ENCODE data around the gene CERK. TPM values are rescaled to one million over a fixed set of nuclear protein-coding genes. Genes with fewer than 3 reads are reported as not detected.
A peak's percentile ranks its signal among the peaks of the same experiment; 100 is the strongest.

Gene CERK
- total RNA-seq, 3 donors from 2014 or later = 23.3 to 37.3 (median 26.5) TPM

- no peaks in the 10 kb centered on the region for H3K9me3 ChIP-seq
- TF ChIP-seq CTCF (IDR thresholded peaks at IDR 0.05) (no peak), POLR2A (IDR thresholded peaks at IDR 0.05) (no peak), POLR2AphosphoS5 (IDR thresholded peaks at IDR 0.05) (no peak)
- intact Hi-C loops (cut with DNase I; ENCODE audit: low total_unique reads) = loop anchor here (10.0 kb wide), 2 partner anchors 95 to 1805 kb away; no protein-coding TSS in a partner anchor
- no peak overlapping the region for H3K27ac ChIP-seq
- no peak for DNase-seq (ENCODE audit: low spot score in 2 of 2)
- no peaks in the 10 kb centered on the region for H3K27me3 ChIP-seq
- no peaks in the 10 kb centered on the region for H3K36me3 ChIP-seq
- H3K4me1 ChIP-seq = no peaks in the 10 kb centered on the region
- no peak overlapping the region for H3K4me3 ChIP-seq
Measured at GRCh38 chr22:46679706-46680269, 58.3 kb downstream of the CERK start.

GRCh38 chr22:46678785-46679700 lies 59.0 kb downstream of the CERK start:
- Histone ChIP-seq H3K27me3 (no peaks in the 10 kb centered on the region), H3K27ac (peak overlapping the region in 1 of 2 donors; percentile 58), H3K36me3 (no peaks in the 10 kb centered on the region), H3K4me3 (no peak overlapping the region), H3K4me1 (no peaks in the 10 kb centered on the region), H3K9me3 (no peaks in the 10 kb centered on the region)
- intact Hi-C loops (cut with DNase I; ENCODE audit: low total_unique reads) = loop anchor here (10.0 kb wide), 1 partner anchor 94 kb away; no protein-coding TSS in a partner anchor
- DNase-seq (ENCODE audit: low spot score in 2 of 2) = no peak
- TF ChIP-seq POLR2AphosphoS5 (IDR thresholded peaks at IDR 0.05) = no peak

GRCh38 chr22:46678003-46678657 lies 59.9 kb downstream of the CERK start:
- H3K4me3 ChIP-seq = no peak overlapping the region
- H3K27ac ChIP-seq = peak overlapping the region in 1 of 2 donors; percentile 61
- no peaks in the 10 kb centered on the region for H3K27me3 ChIP-seq
- no peaks in the 10 kb centered on the region for H3K9me3 ChIP-seq
- TF ChIP-seq CTCF (IDR thresholded peaks at IDR 0.05) = no peak
- TF ChIP-seq POLR2AphosphoS5 (IDR thresholded peaks at IDR 0.05) = no peak
- TF ChIP-seq POLR2A (IDR thresholded peaks at IDR 0.05) = no peak
- intact Hi-C loops (cut with DNase I; ENCODE audit: low total_unique reads) = loop anchor here (10.0 kb wide), 1 partner anchor 93 kb away; no protein-coding TSS in a partner anchor
- DNase-seq (ENCODE audit: low spot score in 2 of 2) = no peak
- no peaks in the 10 kb centered on the region for H3K36me3 ChIP-seq
- H3K4me1 ChIP-seq = no peaks in the 10 kb centered on the region

GRCh38 chr22:46677323-46678002 lies 60.6 kb downstream of the CERK start:
- TF ChIP-seq CTCF (IDR thresholded peaks at IDR 0.05) = no peak
- no peak for TF ChIP-seq POLR2AphosphoS5 (IDR thresholded peaks at IDR 0.05)
- TF ChIP-seq POLR2A (IDR thresholded peaks at IDR 0.05) = no peak
- Histone ChIP-seq H3K27me3 (no peaks in the 10 kb centered on the region), H3K4me3 (no peak overlapping the region), H3K4me1 (no peaks in the 10 kb centered on the region), H3K36me3 (no peaks in the 10 kb centered on the region), H3K27ac (peak overlapping the region; percentile 43 to 61), H3K9me3 (no peaks in the 10 kb centered on the region)
- DNase-seq (ENCODE audit: low spot score in 2 of 2) = no peak
- intact Hi-C loops (cut with DNase I; ENCODE audit: low total_unique reads) = loop anchor here (10.0 kb wide), 1 partner anchor 93 kb away; no protein-coding TSS in a partner anchor

GRCh38 chr22:46676881-46677280 lies 61.2 kb downstream of the CERK start:
- DNase-seq (ENCODE audit: low spot score in 2 of 2) = peak in 1 of 2 donors; percentile 48
- no peaks in the 10 kb centered on the region for H3K4me1 ChIP-seq
- intact Hi-C loops (cut with DNase I; ENCODE audit: low total_unique reads) = loop anchor here (10.0 kb wide), 1 partner anchor 92 kb away; no protein-coding TSS in a partner anchor
- no peak for TF ChIP-seq POLR2AphosphoS5 (IDR thresholded peaks at IDR 0.05)
- TF ChIP-seq CTCF (IDR thresholded peaks at IDR 0.05) = no peak
- TF ChIP-seq POLR2A (IDR thresholded peaks at IDR 0.05) = no peak
- no peaks in the 10 kb centered on the region for H3K27me3 ChIP-seq
- H3K4me3 ChIP-seq = no peak overlapping the region
- no peaks in the 10 kb centered on the region for H3K36me3 ChIP-seq
- no peaks in the 10 kb centered on the region for H3K9me3 ChIP-seq
- H3K27ac ChIP-seq = peak overlapping the region; percentile 43 to 66
